Stimulated activated CD8-positive, alpha-beta memory T cell treated with anti-CD3 and anti-CD28 coated beads, Interleukin-4, amount 100 ng/mL, for 24 hours (primary cell): ENCODE results near the gene COX18.

ENCODE experiments used
- DNase-seq: peaks from one replicate; pipeline ENCODE4 v3.0.0-alpha.2; 2020; ENCODE audit warnings: low read depth

Gene COX18

DNA sequence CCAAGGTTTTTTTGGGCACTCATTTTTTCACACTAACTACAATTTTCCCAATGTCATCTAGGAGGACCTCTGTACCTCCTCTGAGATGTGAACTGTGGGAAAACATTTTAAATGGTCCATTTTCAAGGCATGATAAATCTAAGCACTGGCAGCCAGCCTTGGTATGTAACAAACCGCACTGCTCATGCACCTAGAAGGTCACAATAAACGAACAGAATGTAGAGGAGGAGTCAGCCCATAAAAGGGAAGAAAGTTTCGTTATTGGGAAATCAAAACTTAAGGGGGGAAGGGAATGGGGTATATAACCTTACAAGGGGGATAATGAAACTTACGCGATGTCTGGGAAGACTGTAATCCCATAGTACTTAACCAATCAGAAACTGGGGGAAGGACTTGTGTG, 16.4 kb downstream of the COX18 start:
- no peak for DNase-seq

DNA sequence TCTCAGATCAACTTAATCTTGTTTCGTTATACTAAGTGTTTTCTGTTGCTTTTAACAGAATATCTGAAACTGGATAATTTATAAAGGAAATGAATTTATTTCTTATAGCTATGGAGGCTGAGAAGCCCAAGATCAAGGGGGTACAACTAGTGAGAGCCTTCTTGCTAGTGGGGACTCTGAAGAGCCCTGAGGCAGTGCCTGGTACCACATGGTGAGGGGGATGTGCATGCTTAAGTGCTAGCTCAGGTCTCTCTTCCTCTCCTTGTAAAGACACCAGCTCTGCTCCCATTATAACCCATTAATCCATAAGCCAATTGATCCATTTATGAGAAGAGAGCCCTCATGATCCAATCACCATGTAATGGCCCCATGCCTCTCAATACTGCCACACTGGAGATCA, 17.9 kb downstream of the COX18 start:
- no peak for DNase-seq

DNA sequence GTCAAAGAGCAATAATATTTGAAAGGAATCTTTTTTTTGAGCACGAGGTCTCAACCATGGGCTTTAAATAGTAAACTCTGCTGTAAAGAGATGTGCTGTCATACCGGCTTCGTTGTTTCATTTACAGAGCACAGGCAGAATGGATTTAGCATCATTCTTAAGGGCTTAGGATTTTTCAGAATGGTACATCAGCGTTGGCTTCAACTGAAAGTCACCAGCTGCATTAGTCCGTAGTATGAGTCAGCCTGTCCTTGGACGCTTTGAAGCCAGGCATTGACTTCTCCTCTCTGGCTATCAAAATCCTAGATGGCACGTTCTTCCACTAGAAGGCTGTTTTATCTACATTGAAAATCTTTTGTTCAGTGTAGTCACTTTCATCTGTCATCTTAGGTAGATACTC, 23.6 kb downstream of the COX18 start:
- DNase-seq, result no peak

DNA sequence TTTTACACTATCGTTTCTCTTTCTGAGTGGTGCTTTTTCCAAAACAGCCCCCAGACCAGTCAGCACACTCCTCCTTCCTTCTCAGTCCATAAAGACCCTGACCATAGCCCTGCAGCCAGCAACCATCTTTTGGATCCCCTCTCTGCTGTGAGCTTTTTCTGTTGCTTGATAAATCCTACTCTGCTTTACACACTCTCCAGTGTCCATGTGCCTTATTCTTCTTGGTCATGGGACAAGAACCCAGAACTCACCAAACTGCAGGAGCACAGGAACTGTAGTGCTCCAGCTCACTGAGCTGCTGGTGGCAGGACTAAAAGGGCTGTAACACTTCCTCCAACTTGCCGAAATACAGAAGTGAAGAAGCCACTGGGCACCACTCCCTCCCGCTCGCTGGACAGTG, 32.5 kb downstream of the COX18 start:
- no peak for DNase-seq

DNA sequence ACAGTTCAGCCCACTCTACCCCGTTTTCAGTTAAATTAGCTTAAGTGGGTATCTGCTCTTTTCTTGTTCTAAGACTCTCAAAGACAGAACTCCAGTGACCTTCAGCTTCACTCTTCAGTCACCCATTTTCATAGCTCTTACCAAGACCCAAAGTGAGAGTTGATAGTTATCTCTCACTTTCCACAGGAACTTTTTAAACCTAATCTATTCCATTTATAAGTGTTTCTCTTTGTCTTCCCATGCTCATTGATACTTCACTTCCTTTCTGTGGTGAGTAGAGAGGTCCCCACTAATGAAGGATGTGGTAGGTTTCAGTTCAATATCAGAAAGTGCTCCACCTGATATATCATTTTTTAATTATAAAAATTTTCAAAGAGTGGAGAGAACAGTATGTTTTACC, 33.4 kb downstream of the COX18 start:
- no peak for DNase-seq

DNA sequence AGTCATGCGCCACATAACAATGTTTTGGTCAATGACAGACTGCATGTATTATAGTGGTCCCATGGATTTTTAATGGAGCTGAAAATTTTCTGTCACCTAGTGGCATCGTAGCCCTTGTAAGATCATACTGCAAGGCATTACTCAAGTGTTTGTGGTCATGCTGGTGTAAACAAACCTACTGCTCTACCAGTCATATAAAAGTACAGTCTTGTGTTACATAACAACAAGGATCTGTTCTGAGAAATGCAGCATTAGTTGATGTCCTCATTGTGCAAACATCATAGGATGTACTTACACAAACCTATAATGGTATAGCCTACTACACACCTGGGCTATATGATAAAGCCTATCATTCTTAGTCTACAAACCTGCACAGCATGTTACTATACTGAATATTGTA, 34.6 kb downstream of the COX18 start:
- DNase-seq, result no peak

DNA sequence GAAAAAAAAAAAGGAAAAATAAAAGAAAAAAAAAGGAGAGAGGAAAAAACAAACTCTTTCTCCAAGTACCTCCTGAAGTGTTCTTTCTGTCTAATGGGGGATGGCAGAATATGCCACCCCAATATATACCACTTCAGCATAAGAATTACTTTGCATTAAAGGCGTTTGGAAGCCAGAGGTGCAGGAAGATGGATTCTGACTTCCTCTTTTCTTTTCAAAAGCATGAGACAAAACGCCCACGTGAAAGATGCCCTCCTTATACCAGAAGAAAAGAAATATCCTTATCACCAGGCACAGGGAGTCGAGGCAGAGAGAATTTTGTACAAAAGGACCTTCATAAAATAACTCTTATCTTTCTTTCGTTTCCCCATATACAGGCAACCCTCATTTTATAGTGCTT, 40.9 kb downstream of the COX18 start:
- DNase-seq, result no peak

DNA sequence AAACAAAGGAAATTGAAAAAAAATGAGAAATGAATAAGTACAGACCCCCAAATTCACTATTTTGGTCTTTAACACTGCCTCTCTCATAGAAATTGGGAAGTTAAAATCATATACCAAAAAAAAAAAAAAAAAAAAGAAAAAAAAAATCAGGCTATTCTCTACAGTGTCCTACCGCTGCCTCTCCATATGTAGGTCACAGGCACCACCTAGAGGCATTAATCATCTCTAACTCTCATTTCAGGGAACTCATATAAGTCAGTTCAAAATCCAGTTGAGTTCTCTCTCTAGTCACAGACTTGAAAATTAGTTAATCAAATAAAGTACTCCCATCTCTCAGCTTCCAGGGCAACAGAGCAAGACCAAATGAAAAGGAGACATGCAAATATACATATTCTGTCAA, 47.9 kb downstream of the COX18 start:
- DNase-seq, result no peak

DNA sequence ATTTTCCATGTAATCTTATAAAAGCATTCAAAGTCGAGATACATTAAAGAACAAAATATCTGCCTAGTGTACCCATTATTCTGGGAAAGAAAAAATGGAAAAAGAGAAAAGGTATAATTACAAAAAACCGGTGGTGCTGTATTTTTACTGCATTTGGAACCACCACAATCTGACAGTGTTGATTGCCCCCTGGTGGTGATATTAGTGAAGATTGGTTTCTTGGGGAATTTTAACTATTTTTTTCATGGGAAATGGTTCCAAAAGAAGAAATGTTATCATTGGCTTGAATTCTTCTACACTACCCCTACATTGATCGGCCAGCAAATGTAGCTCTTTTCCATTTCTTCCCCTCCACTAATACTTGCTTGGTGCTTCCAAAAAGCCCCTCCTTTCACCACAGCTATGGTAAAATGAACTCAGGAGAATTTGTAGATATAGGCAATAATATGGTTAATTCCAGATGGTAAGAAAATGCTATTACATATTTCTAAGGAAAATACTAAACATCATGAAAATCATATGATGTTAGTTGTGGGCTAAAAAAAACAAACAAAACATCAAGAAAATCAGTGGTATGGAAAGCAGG, 50.0 kb downstream of the COX18 start:
- DNase-seq, result no peak

DNA sequence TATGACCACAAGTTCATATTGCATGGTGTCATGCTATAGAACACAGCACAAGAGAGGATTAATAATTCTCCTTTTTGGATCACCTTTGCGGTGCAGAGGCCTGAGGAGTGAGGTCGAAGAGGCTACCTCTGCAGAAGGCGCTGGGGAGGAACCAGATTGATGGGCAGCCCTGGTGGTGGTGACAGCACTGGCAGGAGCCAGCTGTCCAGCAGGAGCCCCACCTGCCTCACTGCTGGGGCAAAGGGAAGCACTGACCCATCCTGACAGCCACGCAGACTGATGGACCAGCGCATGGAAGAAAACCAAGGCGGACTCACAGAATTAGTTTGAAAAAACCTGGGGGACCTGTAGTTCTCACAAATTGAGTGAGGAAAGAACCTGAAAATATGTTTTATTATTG, 50.9 kb downstream of the COX18 start:
- no peak for DNase-seq

DNA sequence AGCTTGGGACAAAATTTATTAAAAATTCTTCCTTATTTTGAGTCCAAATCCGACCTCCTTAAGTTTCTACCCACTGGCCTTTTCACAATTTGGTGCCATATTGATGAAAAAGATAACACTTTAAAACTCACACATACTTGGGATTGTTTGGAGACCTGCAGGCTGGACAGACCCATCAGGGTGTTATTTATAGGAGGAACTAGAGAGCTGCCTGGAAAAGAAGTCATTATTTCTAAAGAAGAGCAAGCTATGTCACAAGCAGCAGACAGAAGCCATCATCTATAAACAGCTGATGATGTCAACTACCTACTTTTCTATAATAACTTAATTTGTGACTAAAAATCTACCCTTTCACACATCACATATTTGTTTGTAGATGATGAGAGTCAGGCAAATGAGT, 56.2 kb downstream of the COX18 start:
- DNase-seq, result no peak

DNA sequence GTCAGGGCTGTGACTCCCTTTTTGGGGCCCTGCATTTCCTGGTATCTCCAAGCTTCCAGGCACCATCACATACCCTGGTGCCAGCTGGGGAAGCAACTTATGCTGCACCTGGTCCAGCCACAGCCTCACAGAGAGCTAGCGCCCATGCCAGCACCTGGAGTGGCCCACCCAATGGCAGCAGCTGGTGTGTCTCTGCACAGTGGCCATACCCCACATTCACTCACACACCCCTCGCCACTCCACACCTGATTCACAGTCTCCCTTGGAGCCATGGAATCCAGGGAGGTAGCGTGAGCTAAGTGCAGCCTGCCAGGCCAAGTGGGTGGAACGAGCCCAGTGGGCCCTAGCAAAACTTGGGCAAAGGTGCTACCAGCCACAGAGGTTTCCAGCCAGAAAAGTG, 56.8 kb downstream of the COX18 start:
- DNase-seq, result no peak

DNA sequence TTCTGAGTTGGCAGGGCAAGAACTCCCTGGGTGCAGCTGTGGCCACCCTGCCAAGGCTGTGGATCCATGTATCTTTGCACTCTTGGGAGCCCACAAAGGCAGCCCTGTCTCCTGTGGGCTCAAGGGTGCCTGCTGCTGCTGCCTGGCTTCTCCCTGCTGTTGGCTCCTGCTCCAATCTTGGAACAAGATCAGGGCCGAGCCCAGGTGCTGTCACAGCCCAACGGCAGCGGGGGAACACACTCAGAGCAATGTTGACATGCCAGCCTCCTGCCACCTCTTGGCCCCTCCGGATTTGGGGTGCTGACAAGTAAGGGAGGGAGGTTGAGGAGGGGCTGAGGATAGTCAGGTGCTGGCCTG, 57.9 kb downstream of the COX18 start:
- DNase-seq, result no peak

DNA sequence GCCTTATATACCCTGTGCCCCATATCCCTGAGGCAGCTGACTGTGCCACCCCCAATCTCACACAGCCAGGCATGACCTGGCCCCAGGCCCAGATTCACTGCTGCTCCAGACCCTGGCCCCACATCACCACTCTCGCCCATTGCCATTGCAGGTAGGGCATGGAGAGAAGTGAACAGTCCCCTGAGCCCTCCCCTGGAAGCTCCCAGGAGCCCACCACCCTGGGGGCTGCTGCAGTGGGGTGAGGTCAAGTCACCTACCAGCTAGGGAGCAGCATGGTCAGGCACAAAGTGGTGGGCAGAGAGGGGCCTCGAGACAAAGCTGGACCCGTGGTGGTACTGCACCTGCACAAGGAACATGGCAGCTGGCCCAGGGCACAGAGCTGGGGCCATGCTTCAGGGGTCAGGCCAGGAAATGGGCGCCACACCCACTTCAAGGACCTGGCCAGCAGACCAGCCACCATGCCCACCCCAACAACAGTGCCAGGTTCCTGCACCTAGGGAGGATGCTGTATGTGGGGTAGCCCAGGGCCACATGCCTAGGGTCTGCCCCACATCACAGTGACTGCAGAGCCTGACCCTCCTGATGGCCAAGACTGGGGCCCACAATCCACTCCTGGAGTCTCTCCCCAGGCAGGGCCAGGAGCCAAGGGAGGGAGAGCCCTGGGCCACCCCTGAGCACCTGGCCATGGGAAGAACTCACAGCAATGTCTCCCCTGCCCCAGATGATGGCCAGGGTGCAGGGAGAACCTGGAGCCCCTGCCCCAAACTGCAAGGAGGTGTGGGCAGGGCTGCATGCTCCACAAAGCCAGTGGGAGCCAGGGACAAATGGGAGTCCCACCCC, 58.5 kb downstream of the COX18 start:
- no peak for DNase-seq

DNA sequence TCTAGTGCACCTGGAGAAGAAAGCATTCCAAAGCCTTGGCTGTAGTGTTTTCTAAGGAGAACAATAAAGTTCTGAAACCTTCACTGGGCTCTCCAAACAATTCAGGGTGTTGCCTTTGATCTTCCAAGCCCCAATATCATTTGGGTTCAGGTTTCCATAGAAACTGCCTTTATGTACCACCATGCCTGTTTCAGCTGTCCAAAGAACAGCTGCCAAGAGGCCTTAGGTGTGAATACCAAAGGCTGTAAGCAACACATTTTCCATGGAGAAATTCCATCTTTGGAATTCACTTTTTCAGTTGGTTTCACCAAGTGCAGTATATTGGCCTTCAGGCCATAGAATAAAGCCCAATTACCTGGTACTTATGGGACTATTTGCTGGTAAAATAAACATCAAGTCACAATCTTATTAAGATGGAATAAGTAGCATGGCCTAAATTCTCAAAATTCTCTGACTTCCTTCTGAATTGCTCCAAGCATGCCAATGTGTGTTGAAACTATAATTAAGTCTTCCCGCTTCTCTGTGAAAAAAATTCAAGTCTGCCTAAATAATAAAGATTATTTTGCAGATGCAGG, 61.9 kb downstream of the COX18 start:
- DNase-seq, result no peak

DNA sequence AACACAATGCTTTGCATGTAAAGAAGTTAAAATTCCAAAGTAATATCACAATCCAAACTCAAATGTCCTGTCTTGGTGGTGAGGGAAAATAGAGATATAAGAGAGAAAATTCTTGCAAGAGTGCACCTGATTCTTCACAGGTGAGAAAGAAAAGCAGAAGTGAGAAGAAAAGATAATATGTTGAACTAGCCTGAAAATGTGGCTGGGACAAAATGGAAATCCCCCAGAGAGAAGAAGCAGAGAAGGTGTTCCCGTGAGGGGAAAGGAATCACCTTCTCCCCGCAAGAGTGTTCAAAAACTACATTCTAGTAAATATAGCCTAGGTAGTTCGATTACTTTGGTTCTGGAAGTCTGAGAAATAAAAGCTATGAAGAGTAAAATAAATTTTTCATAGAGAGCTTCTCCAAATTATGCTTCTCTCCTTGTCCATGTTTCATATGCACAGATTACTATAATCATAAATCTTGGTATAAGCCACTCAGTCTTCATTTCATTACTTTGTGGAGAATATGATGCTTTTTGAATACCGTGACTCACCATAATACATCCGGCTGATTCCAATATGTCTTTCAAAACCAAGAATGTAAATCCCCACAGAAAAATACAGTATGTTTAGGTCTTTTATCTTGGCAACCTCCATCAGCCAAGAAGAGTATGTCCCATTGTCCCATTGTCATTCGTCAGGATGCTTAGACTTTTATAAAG, 63.1 kb downstream of the COX18 start:
- DNase-seq, result no peak

DNA sequence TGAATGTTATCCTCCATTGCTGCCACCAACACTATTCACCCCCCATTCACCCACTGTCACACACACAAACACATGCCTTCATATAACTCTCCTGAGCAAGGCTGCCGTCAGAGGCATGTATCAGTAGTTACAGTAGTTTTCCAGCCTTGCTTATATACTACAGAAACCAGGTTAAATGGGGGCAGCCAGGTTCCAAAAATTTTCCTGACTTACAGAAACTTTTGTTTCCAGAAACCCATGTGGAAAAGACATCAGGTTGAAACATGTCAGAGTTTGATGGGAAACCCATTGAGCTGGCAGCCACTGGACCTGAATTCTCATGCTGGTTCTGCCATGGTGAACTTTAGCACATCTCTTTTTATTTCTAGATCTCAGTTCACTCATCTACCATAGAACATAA, 64.0 kb downstream of the COX18 start:
- DNase-seq, result no peak
